ENCODE measurements around the gene ATAD1.

GRCh38 chr10:87837445-87837844 is 19.4 kb upstream of the ATAD1 start:
- no peak for TF ChIP-seq EZH2phosphoT487 (IDR thresholded peaks at IDR 0.05; ENCODE audit: borderline replicate concordance, low read length)
- TF ChIP-seq, protein P1, sequence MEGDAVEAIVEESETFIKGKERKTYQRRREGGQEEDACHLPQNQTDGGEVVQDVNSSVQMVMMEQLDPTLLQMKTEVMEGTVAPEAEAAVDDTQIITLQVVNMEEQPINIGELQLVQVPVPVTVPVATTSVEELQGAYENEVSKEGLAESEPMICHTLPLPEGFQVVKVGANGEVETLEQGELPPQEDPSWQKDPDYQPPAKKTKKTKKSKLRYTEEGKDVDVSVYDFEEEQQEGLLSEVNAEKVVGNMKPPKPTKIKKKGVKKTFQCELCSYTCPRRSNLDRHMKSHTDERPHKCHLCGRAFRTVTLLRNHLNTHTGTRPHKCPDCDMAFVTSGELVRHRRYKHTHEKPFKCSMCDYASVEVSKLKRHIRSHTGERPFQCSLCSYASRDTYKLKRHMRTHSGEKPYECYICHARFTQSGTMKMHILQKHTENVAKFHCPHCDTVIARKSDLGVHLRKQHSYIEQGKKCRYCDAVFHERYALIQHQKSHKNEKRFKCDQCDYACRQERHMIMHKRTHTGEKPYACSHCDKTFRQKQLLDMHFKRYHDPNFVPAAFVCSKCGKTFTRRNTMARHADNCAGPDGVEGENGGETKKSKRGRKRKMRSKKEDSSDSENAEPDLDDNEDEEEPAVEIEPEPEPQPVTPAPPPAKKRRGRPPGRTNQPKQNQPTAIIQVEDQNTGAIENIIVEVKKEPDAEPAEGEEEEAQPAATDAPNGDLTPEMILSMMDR (IDR thresholded peaks at IDR 0.05; ENCODE audit: low read depth, low read length, poor library complexity, severe bottlenecking), result no peak
